BJ (cell line): ENCODE data around the gene B3GNT3. TPM values are rescaled to one million over a fixed set of nuclear protein-coding genes. Genes with fewer than 3 reads are reported as not detected.

Experiments used
- CTCF ChIA-PET: fragments of 350-600 bp; formaldehyde crosslinking; extraction: SDS; loops from one replicate; lab custom pipeline; 2021; ENCODE audit warnings: antibody characterized with exemption, inconsistent platforms; lab: Yijun Ruan, JAX
- POLR2A ChIA-PET: fragments of 300-600 bp; sonication (Branson Sonifier 250); formaldehyde crosslinking; extraction: SDS; loops from one replicate; lab custom pipeline; 2021; ENCODE audit warnings: antibody characterized with exemption; lab: Charles Lee
- DNase-seq: peaks from one replicate; pipeline ENCODE4 v3.0.0-alpha.2; 2011; ENCODE audit warnings: low read depth
- H3K27me3 ChIP-seq: 2 replicates; pipeline ENCODE4 v1.6.0; 2011; ENCODE audit warnings: low read length; ENCODE audit not compliant: control insufficient read depth, insufficient read depth
- H3K36me3 ChIP-seq: 2 replicates; pipeline ENCODE4 v1.5.1; 2011; ENCODE audit warnings: low read length; ENCODE audit not compliant: control insufficient read depth, insufficient read depth
- H3K4me3 ChIP-seq: 2 replicates; pipeline ENCODE4 v1.5.1; 2011; ENCODE audit warnings: low read depth, mild to moderate bottlenecking, control low read depth, low read length
- polyA minus RNA-seq: library from RNA; depleted of rRNA, polyadenylated mRNA; stranded (reverse); fragments of >200 nt; gene quantifications from 2 replicates; pipeline ENCODE4 v1.2.3, GENCODE V29; 2011; rRNA and poly(A)+ RNA removed
- polyA plus RNA-seq: library from polyadenylated mRNA; depleted of rRNA; stranded (reverse); fragments of >200 nt; gene quantifications from 2 replicates; pipeline ENCODE4 v1.2.3, GENCODE V29; 2011; rRNA removed
- TF ChIP-seq, protein P1 (sequence below): IDR thresholded peaks from 2 replicates; pipeline ENCODE4 v1.5.1; 2011; ENCODE audit warnings: low read depth, mild to moderate bottlenecking, control low read depth, inconsistent platforms, low read length, moderate library complexity; ENCODE audit not compliant: insufficient read depth

The B3GNT3 gene, protein sequence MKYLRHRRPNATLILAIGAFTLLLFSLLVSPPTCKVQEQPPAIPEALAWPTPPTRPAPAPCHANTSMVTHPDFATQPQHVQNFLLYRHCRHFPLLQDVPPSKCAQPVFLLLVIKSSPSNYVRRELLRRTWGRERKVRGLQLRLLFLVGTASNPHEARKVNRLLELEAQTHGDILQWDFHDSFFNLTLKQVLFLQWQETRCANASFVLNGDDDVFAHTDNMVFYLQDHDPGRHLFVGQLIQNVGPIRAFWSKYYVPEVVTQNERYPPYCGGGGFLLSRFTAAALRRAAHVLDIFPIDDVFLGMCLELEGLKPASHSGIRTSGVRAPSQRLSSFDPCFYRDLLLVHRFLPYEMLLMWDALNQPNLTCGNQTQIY
- polyA plus RNA-seq (not detected in 2 replicates), polyA minus RNA-seq (not detected in 2 replicates)

DNA sequence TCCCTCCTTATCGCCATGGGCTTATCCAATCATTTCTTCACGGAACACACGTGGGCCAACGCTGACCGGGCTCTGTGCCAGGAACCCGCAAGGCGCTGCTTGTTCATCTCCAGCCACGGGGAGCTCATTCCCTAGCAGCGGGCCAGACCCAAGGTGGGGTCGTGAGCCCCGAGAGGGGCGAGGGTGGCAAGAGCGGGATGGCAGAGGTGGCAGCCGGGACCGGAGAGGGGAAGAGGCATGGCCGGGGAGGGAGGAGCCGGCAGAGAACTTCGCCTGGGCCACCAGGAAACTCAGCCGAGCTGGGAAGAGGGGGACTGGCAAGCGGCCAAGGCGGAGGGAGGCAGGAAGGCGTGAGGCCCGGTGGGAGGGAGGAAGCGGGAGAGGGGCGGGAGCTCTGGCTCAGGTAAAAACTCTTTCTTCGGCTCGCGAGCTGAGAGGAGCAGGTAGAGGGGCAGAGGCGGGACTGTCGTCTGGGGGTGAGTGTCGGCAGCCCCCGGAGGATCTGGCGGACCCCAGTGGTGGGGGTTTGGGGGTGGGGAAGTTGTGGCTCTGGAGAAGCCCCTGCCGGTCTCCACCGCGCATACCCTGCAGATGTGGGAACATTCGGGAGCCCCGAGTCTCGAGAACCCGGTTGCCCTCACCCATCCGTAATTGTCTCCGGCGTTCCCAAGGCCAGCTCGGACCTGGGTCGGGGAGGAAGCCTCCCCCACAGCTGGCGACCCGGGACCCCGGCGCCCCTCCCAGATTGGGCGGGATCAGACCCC is at the start of gene B3GNT3:
B3GNT3 (plus strand) TSS at position 408 of the 764 bp plus-strand sequence. CDS start 12,670 bp downstream, outside the sequence.
- no peak for DNase-seq
- ChIA-PET CTCF (interaction anchor here (1.4 to 2.0 kb wide), 3 partner anchors 11 to 60 kb away, joined by 3 to 10 read pairs (median 6); no protein-coding TSS in a partner anchor), POLR2A (no interaction called here)
- peaks cover 10% of the 10 kb centered on the region for H3K27me3 ChIP-seq
- TF ChIP-seq, protein P1, sequence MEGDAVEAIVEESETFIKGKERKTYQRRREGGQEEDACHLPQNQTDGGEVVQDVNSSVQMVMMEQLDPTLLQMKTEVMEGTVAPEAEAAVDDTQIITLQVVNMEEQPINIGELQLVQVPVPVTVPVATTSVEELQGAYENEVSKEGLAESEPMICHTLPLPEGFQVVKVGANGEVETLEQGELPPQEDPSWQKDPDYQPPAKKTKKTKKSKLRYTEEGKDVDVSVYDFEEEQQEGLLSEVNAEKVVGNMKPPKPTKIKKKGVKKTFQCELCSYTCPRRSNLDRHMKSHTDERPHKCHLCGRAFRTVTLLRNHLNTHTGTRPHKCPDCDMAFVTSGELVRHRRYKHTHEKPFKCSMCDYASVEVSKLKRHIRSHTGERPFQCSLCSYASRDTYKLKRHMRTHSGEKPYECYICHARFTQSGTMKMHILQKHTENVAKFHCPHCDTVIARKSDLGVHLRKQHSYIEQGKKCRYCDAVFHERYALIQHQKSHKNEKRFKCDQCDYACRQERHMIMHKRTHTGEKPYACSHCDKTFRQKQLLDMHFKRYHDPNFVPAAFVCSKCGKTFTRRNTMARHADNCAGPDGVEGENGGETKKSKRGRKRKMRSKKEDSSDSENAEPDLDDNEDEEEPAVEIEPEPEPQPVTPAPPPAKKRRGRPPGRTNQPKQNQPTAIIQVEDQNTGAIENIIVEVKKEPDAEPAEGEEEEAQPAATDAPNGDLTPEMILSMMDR = no peak
- no peaks in the 10 kb centered on the region for H3K36me3 ChIP-seq
- H3K4me3 ChIP-seq = no peak within 1 kb of the TSS

DNA sequence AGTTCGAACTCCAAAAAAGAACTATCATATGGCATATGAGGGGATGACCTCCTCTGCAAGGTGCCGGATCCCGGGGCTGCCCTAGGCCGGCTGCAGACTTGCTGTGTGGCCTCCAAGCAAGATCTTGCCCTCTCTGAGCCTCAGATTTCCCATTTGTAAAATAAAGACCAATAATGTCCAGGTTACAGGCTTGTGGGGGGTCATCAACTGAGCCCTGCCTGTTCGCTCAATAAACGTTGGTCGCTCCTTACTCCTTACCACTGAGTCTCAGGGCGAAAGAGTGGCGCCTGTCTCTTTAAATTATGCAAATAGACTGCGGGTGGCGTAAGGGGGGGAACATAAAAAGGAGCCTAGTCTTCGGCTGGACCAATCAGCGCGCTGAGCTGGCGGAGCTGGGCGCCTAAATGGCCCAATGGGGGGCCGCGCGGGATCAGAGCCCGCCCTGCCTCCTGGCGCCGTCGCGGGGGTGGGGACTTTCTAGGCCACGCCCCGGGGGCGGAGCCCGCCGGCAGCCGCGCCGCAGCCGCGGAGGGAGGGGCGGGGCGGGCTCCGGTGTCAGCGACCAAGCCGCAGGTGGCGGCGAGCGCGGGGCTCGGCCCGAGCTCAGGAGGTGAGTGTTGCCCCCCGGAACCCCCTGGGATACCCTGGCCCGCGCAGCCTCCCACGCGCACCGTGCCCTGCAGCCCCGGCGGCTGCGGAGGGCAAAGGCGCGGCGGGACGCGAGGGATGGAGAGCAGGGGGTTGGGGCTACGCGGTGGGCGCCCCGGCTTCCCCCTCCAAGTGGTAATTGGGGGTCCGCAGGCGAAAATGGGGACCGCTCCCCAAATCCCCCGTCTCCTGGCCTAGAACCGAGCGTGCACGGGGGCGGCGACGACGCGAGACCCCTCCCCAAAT is 47.5 kb upstream of the B3GNT3 start:
- Histone ChIP-seq H3K4me3 (peak overlapping the region; percentile 46), H3K36me3 (no peaks in the 10 kb centered on the region), H3K27me3 (peaks cover 1% of the 10 kb centered on the region; the same call in 1 of the 2 replicates)
- TF ChIP-seq, protein P1 = no peak
- POLR2A ChIA-PET = no interaction called here
- CTCF ChIA-PET = interaction anchor here (1.0 to 1.6 kb wide), 3 partner anchors 18 to 185 kb away, joined by 3 to 4 read pairs (median 3); partner anchors contain the start of gene CCDC124
- DNase-seq = peak; percentile 48

DNA sequence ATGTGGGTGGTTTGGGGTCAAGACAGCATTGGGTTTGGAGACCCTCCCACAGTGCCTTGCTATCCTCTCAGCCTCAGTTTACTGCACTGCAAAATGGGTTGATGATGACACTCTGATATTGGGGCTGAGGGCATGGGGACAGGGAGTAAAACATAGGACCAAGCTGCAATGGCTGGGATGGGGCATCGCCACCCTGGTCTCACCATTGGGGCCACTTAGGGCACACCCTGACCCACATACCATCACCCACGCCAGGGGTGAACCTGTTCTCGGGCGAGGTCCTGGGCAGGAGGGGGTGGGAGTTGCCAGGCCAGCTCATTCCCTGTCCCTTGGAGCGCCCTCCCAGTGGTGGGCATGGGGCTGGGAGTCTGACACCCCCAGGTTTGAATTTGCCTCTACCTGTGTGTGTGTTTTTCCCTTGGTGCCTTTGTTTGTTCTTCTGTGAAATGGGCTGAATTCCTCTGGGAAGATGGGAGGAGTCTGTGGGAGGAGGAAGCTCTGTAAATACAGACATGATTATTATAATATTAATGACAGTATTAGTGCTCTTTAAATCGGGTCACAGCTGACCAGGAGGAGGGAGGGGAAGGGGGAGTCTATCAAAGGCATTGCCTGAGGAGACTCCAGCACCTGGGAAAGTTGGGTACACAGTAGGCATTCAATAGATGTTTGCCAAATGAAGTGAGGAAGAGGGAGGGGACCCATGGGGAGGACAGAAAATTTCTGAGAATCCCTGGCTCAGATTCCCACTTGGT is 45.9 kb upstream of the B3GNT3 start:
- H3K4me3 ChIP-seq = no peak overlapping the region
- CTCF ChIA-PET = interaction anchor here (1.1 to 1.4 kb wide), 2 partner anchors 14 to 183 kb away, joined by 3 to 4 read pairs; partner anchors contain the start of gene CCDC124
- H3K27me3 ChIP-seq = peaks cover 1% of the 10 kb centered on the region; the same call in 1 of the 2 replicates
- no peak for DNase-seq
- TF ChIP-seq, protein P1 = no peak
- H3K36me3 ChIP-seq = no peaks in the 10 kb centered on the region
- POLR2A ChIA-PET = no interaction called here

DNA sequence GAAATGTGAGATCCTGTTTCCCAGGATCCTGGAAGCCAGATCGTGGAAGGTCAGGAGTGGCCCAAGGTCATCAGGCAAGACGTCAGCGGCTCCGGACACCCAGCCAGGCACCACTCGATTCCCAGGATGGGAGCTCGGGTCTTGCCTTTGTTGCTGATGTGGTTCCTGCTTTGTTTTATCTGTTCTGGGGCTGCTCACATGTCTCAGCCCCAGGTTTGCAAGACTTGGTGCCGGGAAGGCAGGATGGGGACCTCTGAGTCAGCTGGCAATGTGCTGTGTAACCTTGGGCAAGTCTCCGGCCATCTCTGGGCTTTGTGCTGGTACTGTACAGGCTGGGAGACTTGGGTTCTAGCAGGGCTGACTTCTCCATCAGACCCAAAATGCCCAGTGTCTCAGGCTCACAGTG is 45.0 kb upstream of the B3GNT3 start:
- TF ChIP-seq, protein P1 = no peak
- CTCF ChIA-PET = interaction anchor here (0.7 to 1.5 kb wide), 2 partner anchors 17 to 46 kb away, joined by 3 read pairs; no protein-coding TSS in a partner anchor
- POLR2A ChIA-PET = no interaction called here
- H3K27me3 ChIP-seq = peaks cover 1% of the 10 kb centered on the region; the same call in 1 of the 2 replicates
- H3K4me3 ChIP-seq = no peak overlapping the region
- no peaks in the 10 kb centered on the region for H3K36me3 ChIP-seq
- DNase-seq = no peak
